Adrenal gland (tissue), 12 donors: ENCODE results near the gene ZER1. TPM values are rescaled to one million over a fixed set of nuclear protein-coding genes. Genes with fewer than 3 reads are reported as not detected.

ENCODE experiments used
- DNase-seq, 7 donors: peaks; one replicate each; pipeline ENCODE4 v3.0.0-alpha.2; 2019 to 2020
- H3K27ac ChIP-seq, 5 donors: fragments of 200-600 bp; sonication (generic) in 4 of 5; 1 replicate in 3 of 5; 2 replicates in 2 of 5; pipeline versions ENCODE4 v1.5.1 to v1.8.0; 2016 to 2020; ENCODE audit warnings: mild to moderate bottlenecking in 1 of 5
- H3K27me3 ChIP-seq: fragments of 200-600 bp; 2 replicates; pipeline ENCODE4 v1.8.0; 2021
- H3K36me3 ChIP-seq, 2 donors: fragments of 200-600 bp; replicated peaks in 1 of 2; 1 replicate in 1 of 2; 2 replicates in 1 of 2; pipeline versions ENCODE4 v1.5.1 to v1.8.0; 2018 to 2022
- H3K4me1 ChIP-seq, 2 donors: fragments of 200-600 bp; replicated peaks in 1 of 2; 1 replicate in 1 of 2; 2 replicates in 1 of 2; pipeline versions ENCODE4 v1.5.1 to v1.8.0; 2018 to 2021
- H3K4me3 ChIP-seq, 4 donors: fragments of 200-600 bp; sonication (generic) in 3 of 4; one replicate each; pipeline ENCODE4 v1.5.1; 2016 to 2018
- H3K9me3 ChIP-seq, 3 donors: fragments of 200-600 bp; sonication (generic) in 1 of 3; replicated peaks in 1 of 3; 1 replicate in 2 of 3; 2 replicates in 1 of 3; pipeline versions ENCODE4 v1.5.1 to v1.8.0; 2016 to 2021
- POLR2A ChIP-seq, 2 donors: fragments of 450-650 bp; IDR thresholded peaks; one replicate each; pipeline ENCODE4 v1.6.1; 2017; ENCODE audit warnings: antibody characterized with exemption in 2 of 2, mild to moderate bottlenecking in 2 of 2, moderate library complexity in 1 of 2
- WGBS, 4 donors: extraction: QIAGEN DNeasy Blood & Tissue Kit in 2 of 4; methylation state at CpG; one replicate each; pipeline versions ENCODE4 v1.1.5 to v1.1.7; 2013 to 2017; 5-methylcytosine and 5-hydroxymethylcytosine counted together
- intact Hi-C, 2 donors: fragments of 100-400 bp; cut with DNase I; formaldehyde crosslinking; loops; one replicate each; pipeline versions ENCODE4 v1.14.1 to v1.15.0; 2022 to 2023
- polyA plus RNA-seq, 3 donors: library from polyadenylated mRNA; stranded (reverse); fragments of 200-250 nt in 2 of 3; fragments of 350-450 nt in 1 of 3; fragmentation: Illumina TruSeq in 1 of 3; extraction: RNeasy Lipid Tissue Mini Kit (QIAGEN cat#74804) in 1 of 3; gene quantifications; one replicate each; pipeline ENCODE4 v1.2.3, GENCODE V29; 2013 to 2014
- total RNA-seq, 9 donors: library from RNA; depleted of rRNA in 4 of 9; stranded (reverse); fragments of >200 nt in 4 of 9; fragments of 120-200 nt in 1 of 9; fragmentation: NEBNext Ultra II Directional in 1 of 9; extraction: Animal tissue kit (Norgen Biotek cat#: 25700) in 1 of 9; gene quantifications; one replicate each; pipeline versions ENCODE4 v1.1.0 to v1.2.4, GENCODE V29; 2013 to 2023
- TF ChIP-seq, protein P1 (sequence below), 6 experiments: fragments of 450-650 bp in 4 of 6; fragments of 200-600 bp in 2 of 6; sonication (generic) in 1 of 6; IDR thresholded peaks; 1 replicate in 5 of 6; 2 replicates in 1 of 6; pipeline versions ENCODE4 v1.5.1 to v1.8.0; 2016 to 2021; ENCODE audit warnings: antibody characterized with exemption in 6 of 6, mild to moderate bottlenecking in 2 of 6, moderate library complexity in 1 of 6
- donor health status: healthy with polysubstance abuse.
- donor health status: Bipolar disorder and iron deficiency.
- donor health status: DM: yes; HTN: yes; CAD: no.
- donor health status: DM: no; HTN: no; CAD: no.
- donor health status: DM: no; HTN: no; CAD: no.
- donor health status: DM: yes; HTN: yes; CAD: no.

The ZER1 gene
- total and polyA plus RNA-seq, 12 donors, result 17.0 to 131 (median 53.4) TPM

DNA sequence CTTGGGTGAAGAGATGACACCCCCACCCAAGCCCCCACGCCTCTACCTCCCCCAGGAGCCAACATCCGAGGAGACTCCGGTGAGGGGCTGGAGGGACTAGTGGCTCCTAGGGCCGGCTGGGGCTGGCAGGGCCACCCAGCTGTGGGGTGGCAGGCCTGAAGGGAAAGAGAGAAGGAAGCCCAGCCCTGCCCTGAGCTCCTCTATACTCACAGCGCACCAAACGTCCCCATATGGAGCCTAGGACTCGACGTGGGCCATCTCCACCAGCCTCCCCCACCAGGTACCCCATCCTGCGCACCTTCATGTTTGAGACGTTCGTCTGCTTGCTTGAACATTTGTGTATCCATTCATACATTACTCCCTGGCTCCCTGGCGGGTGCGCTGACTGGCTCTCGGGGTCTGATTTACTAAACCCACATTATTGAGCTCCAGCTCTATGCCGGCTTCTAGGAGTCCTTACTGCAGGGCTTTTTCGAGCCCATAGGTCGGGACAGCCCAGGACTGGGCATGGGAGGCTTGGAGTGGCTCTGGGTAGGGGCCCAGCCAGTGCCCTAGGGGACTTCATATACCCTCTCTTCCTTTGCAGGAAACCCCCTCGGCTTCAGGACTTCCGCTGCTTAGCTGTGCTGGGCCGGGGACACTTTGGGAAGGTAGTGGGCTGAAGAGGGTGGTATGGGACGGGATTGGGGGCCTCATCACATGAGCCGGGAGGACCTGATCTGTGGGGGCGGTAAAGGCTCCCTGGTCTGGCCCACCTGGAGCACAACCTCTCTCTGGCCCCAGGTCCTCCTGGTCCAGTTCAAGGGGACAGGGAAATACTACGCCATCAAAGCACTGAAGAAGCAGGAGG is 56.9 kb downstream of the ZER1 start:
- no peak overlapping the region for H3K4me3 ChIP-seq
- no peaks in the 10 kb centered on the region for H3K36me3 ChIP-seq
- intact Hi-C loops, result no loop called here
- no peak overlapping the region for H3K27ac ChIP-seq
- DNase-seq, result no peak
- TF ChIP-seq POLR2A (IDR thresholded peaks at IDR 0.05), result no peak
- TF ChIP-seq, protein P1, sequence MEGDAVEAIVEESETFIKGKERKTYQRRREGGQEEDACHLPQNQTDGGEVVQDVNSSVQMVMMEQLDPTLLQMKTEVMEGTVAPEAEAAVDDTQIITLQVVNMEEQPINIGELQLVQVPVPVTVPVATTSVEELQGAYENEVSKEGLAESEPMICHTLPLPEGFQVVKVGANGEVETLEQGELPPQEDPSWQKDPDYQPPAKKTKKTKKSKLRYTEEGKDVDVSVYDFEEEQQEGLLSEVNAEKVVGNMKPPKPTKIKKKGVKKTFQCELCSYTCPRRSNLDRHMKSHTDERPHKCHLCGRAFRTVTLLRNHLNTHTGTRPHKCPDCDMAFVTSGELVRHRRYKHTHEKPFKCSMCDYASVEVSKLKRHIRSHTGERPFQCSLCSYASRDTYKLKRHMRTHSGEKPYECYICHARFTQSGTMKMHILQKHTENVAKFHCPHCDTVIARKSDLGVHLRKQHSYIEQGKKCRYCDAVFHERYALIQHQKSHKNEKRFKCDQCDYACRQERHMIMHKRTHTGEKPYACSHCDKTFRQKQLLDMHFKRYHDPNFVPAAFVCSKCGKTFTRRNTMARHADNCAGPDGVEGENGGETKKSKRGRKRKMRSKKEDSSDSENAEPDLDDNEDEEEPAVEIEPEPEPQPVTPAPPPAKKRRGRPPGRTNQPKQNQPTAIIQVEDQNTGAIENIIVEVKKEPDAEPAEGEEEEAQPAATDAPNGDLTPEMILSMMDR (IDR thresholded peaks at IDR 0.05), result no peak
- no peaks in the 10 kb centered on the region for H3K4me1 ChIP-seq
- WGBS, 4 donors, result 90 to 92% (median 91%) methylated on average over 21 to 24 of the region's 24 CpGs
- H3K27me3 ChIP-seq, result no peaks in the 10 kb centered on the region
- H3K9me3 ChIP-seq, result no peaks in the 10 kb centered on the region

DNA sequence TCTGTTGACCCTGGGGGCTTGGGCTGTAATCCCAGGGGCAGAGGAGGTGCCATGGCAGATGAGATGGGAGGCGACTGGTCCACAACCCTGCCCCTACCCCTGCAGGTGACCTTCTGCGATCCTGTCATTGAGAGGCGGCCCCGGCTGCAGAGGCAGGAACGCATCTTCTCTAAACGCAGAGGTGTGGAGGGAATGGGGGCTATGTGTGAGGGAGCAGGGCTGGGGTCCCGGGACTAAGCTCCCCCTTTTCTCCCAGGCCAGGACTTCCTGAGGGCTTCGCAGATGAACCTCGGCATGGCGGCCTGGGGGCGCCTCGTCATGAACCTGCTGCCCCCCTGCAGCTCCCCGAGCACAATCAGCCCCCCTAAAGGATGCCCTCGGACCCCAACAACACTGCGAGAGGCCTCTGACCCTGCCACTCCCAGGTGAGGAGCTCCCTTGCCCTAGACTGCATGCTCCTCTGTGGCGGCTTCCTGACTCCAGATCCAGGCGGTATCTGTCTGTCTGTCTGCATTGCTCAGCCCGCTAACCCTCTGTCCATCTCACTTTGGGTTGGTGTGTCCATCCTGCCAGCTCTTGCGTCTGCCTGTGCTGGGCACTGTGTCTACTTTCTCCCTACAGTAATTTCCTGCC is 57.7 kb downstream of the ZER1 start:
- no peak overlapping the region for H3K27ac ChIP-seq
- TF ChIP-seq POLR2A (IDR thresholded peaks at IDR 0.05), result no peak
- TF ChIP-seq, protein P1 (IDR thresholded peaks at IDR 0.05), result no peak
- no peaks in the 10 kb centered on the region for H3K4me1 ChIP-seq
- H3K9me3 ChIP-seq, result no peaks in the 10 kb centered on the region
- intact Hi-C loops, result no loop called here
- no peak for DNase-seq
- H3K27me3 ChIP-seq, result no peaks in the 10 kb centered on the region
- WGBS, 4 donors, result 92 to 96% (median 94%) methylated on average over 13 to 19 of the region's 19 CpGs
- H3K36me3 ChIP-seq, result no peaks in the 10 kb centered on the region
- H3K4me3 ChIP-seq, result no peak overlapping the region

DNA sequence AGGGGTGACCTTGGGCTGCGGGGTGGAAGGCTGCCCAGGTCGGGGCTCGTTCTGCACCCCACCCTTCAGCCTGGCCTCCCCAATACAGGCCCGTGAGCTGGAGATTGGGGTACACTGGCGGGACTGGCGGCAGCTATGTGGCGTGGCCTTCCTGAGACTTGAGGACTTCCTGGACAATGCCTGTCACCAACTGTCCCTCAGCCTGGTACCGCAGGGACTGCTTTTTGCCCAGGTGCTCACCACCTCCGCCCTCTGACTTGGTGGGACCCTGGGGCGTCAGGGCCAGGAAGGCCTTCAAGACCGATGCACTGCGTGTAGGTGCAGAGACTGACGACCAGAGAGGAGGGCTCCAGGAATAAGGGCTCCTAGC is 58.3 kb downstream of the ZER1 start:
- H3K4me3 ChIP-seq, result no peak overlapping the region
- TF ChIP-seq, protein P1 (IDR thresholded peaks at IDR 0.05), result no peak
- no peak for TF ChIP-seq POLR2A (IDR thresholded peaks at IDR 0.05)
- no peaks in the 10 kb centered on the region for H3K27me3 ChIP-seq
- no peak overlapping the region for H3K27ac ChIP-seq
- no peaks in the 10 kb centered on the region for H3K36me3 ChIP-seq
- no peaks in the 10 kb centered on the region for H3K9me3 ChIP-seq
- 84 to 100% (median 87%) methylated on average over 1 to 13 of the region's 13 CpGs for WGBS, 4 donors
- no peaks in the 10 kb centered on the region for H3K4me1 ChIP-seq
- intact Hi-C loops, result no loop called here
- DNase-seq, result no peak

DNA sequence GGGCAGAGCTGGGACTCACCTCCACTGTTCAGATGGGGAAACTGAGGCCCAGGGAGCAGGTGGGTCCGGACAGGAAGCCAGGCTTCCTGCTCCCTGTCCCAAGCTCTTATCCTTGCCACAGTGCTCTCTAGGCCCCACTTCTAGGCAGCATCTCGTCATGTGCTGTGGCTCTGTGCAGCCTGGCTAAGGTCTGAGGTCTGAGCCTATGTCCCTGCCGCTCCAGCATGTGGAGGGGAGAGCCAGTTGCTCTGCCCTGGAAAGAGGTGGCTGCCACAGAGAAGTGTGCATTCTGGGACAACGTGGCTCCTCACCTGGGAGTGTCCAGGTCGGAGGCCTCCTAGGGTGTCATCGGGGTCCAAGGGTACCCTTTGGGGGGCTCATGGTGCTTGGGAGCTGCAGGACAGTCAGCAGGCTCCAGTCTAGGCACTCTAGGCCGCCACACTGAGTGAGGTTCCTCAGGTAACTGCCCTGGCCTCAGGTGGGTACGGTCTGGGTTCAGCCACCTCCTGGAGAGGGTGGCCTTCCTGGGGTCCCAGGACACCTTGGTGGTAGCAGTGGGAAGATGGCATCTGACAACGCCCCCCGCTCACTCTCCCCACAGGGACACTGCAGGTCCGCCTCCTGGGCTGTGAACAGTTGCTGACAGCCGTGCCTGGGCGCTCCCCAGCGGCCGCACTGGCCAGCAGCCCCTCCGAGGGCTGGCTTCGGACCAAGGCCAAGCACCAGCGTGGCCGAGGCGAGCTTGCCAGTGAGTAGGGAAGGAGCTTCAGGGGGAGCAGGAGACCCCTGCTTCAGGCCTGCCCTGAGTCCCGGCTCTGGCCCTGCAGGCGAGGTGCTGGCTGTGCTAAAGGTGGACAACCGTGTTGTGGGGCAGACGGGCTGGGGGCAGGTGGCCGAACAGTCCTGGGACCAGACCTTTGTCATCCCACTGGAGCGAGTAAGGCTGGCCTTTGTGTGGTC is 59.0 kb downstream of the ZER1 start:
- 50 to 96% (median 80%) methylated on average over 5 to 26 of the region's 26 CpGs for WGBS, 4 donors
- H3K4me1 ChIP-seq, result no peaks in the 10 kb centered on the region
- no peaks in the 10 kb centered on the region for H3K9me3 ChIP-seq
- DNase-seq, result no peak
- no peak overlapping the region for H3K27ac ChIP-seq
- TF ChIP-seq, protein P1 (IDR thresholded peaks at IDR 0.05), result no peak
- no peaks in the 10 kb centered on the region for H3K36me3 ChIP-seq
- no peak overlapping the region for H3K4me3 ChIP-seq
- intact Hi-C loops, result no loop called here
- H3K27me3 ChIP-seq, result no peaks in the 10 kb centered on the region
